Neural cell (in vitro differentiated cells): Measurements from ENCODE around the gene HEATR5A.

Experiments
- CTCF ChIP-seq: fragments of 450-650 bp; IDR thresholded peaks from 2 replicates; pipeline ENCODE4 v1.5.1; 2014; ENCODE audit warnings: antibody characterized with exemption, mild to moderate bottlenecking, moderate library complexity; ENCODE audit not compliant: poor library complexity, severe bottlenecking
- EZH2 ChIP-seq: fragments of 200-600, 300-800 bp; shearing (Covaris generic), sonication (generic); IDR thresholded peaks from 2 replicates; pipeline ENCODE4 v1.6.1; 2014; ENCODE audit warnings: antibody characterized with exemption, low read length, borderline replicate concordance, mild to moderate bottlenecking; ENCODE audit not compliant: insufficient read depth, poor library complexity, severe bottlenecking

DNA sequence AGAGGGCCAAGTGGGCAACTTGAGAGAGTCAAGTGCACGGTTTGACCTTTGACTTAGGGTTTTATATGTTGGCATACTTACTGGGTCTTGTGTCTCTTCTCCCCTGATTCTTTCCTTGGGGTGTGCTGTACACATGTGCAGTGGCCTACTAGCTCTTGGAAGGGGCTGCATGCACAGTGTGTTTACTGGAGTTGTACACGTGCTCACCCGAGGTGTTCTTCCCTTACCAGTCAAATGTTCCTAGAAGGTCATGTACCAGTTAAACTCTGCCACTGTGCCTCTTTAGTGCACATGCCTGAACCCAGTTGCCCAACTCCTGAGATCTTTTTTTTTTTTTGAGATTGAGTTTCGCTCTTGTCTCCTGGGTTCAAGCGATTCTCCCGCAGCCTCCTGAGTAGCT, 46.2 kb upstream of the HEATR5A start:
- TF ChIP-seq CTCF = no peak
- TF ChIP-seq EZH2 = no peak
